Measurements from ENCODE around the gene IPO8. TPM values are rescaled to one million over a fixed set of nuclear protein-coding genes. Genes with fewer than 3 reads are reported as not detected.
"Not testable (repeated sequence)": the region's sequence is repeated elsewhere in the genome, so short reads cannot be mapped to it uniquely, and the experiment has no call there.

The IPO8 gene
- total RNA-seq, 2 experiments from 2014 or later, result 40.8 to 50.5 TPM

- DNase-seq (no peak), ATAC-seq (no peak)
- Mint-ChIP-seq H3K27ac (no peak overlapping the region), H3K9me3 (ENCODE audit: low read depth) (no peaks in the 10 kb centered on the region), H3K4me3 (no peak overlapping the region), H3K27me3 (no peaks in the 10 kb centered on the region), H3K36me3 (peaks cover 30% of the 10 kb centered on the region), H3K4me1 (peaks cover 21% of the 10 kb centered on the region)
- CTCF ChIA-PET, result no interaction called here
Measured at GRCh38 chr12:30652034-30652696, 43.5 kb downstream of the IPO8 start.

GRCh38 chr12:30646821-30647220, 48.8 kb downstream of the IPO8 start:
- Mint-ChIP-seq H3K27me3 (no peaks in the 10 kb centered on the region), H3K9me3 (ENCODE audit: low read depth) (no peaks in the 10 kb centered on the region), H3K4me1 (peaks cover 6% of the 10 kb centered on the region), H3K4me3 (no peak overlapping the region), H3K36me3 (peaks cover 30% of the 10 kb centered on the region), H3K27ac (no peak overlapping the region)
- ATAC-seq (no peak), DNase-seq (no peak)
- CTCF ChIA-PET, result no interaction called here

DNA sequence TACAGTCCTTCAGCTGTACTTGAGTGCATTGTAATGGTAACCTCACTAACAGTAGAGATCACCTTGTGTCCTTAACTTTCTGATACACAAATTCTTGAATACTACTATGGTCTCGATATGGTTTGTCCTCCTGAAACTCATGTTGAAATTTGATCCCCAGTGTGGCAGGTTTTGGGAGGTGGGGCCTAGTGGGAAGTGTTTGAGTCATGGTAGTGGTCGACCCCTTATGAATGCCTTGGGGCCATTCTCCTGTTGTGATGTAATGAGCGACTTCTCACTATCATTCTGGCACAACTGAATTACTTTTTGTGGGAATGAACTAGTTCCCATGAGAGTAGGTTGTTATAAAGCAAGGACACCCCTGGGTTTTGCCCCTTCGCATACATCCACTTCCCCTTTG, 52.3 kb downstream of the IPO8 start:
- H3K36me3 Mint-ChIP-seq, result peaks cover 34% of the 10 kb centered on the region
- CTCF ChIA-PET, result no interaction called here
- no peaks in the 10 kb centered on the region for H3K9me3 Mint-ChIP-seq (ENCODE audit: low read depth)
- no peaks in the 10 kb centered on the region for H3K27me3 Mint-ChIP-seq
- no peak overlapping the region for H3K27ac Mint-ChIP-seq
- ATAC-seq (no peak), DNase-seq (no peak)
- H3K4me3 Mint-ChIP-seq, result no peak overlapping the region
- H3K4me1 Mint-ChIP-seq, result no peaks in the 10 kb centered on the region

DNA sequence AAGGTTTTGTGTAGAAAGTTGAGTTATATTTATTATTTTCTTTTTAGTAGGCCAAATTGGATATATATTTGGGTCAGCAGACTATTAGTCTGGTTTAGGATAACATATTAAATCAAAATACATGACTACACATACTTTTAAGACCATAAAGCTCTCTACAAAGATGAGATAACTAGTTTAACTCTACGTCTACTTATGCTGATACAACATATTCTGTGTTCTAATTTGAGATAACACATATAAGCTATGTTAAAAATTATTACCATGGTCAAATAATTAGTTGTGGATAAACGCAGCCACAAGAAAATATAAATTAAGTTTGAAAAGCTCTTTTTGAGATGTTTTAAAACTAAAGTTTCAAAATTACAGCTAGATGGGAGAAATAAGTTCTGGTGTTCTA, 55.3 kb downstream of the IPO8 start:
- H3K27ac Mint-ChIP-seq, result no peak overlapping the region
- H3K36me3 Mint-ChIP-seq, result peaks cover 28% of the 10 kb centered on the region
- ATAC-seq, result no peak
- no peak overlapping the region for H3K4me3 Mint-ChIP-seq
- no peak for DNase-seq
- H3K9me3 Mint-ChIP-seq (ENCODE audit: low read depth), result no peaks in the 10 kb centered on the region
- H3K4me1 Mint-ChIP-seq, result no peaks in the 10 kb centered on the region
- CTCF ChIA-PET, result no interaction called here
- H3K27me3 Mint-ChIP-seq, result no peaks in the 10 kb centered on the region

GRCh38 chr12:30635385-30635784, 60.3 kb downstream of the IPO8 start:
- no peak for ATAC-seq
- Mint-ChIP-seq H3K9me3 (ENCODE audit: low read depth) (no peaks in the 10 kb centered on the region), H3K27me3 (no peaks in the 10 kb centered on the region), H3K27ac (no peak overlapping the region), H3K4me3 (no peak overlapping the region), H3K4me1 (no peaks in the 10 kb centered on the region), H3K36me3 (peaks cover 35% of the 10 kb centered on the region)
- CTCF ChIA-PET, result no interaction called here
- DNase-seq, result no peak

DNA sequence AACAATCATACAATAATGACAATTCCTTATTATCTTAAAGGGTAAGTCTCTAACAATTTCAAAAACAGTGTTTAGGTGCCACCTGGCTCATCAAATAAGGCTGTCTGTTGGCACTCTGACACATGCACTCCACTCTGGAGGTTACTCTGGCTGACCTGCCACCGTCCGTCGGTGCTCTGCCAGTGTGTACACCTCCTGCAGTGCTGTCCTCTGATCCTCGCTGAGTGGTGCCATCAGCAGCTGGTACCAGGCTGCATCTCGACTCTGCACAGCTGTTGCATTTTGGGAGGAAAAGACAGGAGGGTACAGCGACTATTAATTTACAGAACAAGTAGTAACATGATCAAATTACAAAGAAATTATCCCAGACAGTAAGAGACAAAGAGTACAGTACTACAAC, 63.9 kb downstream of the IPO8 start:
- Mint-ChIP-seq H3K4me3 (no peak overlapping the region), H3K36me3 (peaks cover 33% of the 10 kb centered on the region), H3K9me3 (ENCODE audit: low read depth) (no peaks in the 10 kb centered on the region), H3K4me1 (no peaks in the 10 kb centered on the region), H3K27ac (no peak overlapping the region), H3K27me3 (no peaks in the 10 kb centered on the region)
- ATAC-seq (no peak), DNase-seq (no peak)
- CTCF ChIA-PET, result no interaction called here

- H3K27ac Mint-ChIP-seq, result no peak overlapping the region
- no peaks in the 10 kb centered on the region for H3K27me3 Mint-ChIP-seq
- no peak overlapping the region for H3K4me3 Mint-ChIP-seq
- peaks cover 30% of the 10 kb centered on the region for H3K36me3 Mint-ChIP-seq
- DNase-seq (no peak), ATAC-seq (no peak)
- no peaks in the 10 kb centered on the region for H3K9me3 Mint-ChIP-seq (ENCODE audit: low read depth)
- H3K4me1 Mint-ChIP-seq, result no peaks in the 10 kb centered on the region
- CTCF ChIA-PET, result no interaction called here
Measured at GRCh38 chr12:30630979-30631285, 64.7 kb downstream of the IPO8 start.

GRCh38 chr12:30630076-30630978, 65.3 kb downstream of the IPO8 start:
- CTCF ChIA-PET, result no interaction called here
- Mint-ChIP-seq H3K27ac (no peak overlapping the region), H3K27me3 (no peaks in the 10 kb centered on the region), H3K4me3 (no peak overlapping the region), H3K36me3 (peaks cover 28% of the 10 kb centered on the region), H3K9me3 (ENCODE audit: low read depth) (no peaks in the 10 kb centered on the region), H3K4me1 (no peaks in the 10 kb centered on the region)
- ATAC-seq, result no peak
- DNase-seq, result no peak

- H3K27me3 Mint-ChIP-seq, result no peaks in the 10 kb centered on the region
- peaks cover 5% of the 10 kb centered on the region for H3K4me1 Mint-ChIP-seq
- H3K36me3 Mint-ChIP-seq, result peaks cover 14% of the 10 kb centered on the region
- no peak for DNase-seq
- no peak overlapping the region for H3K4me3 Mint-ChIP-seq
- CTCF ChIA-PET, result no interaction called here
- no peak overlapping the region for H3K27ac Mint-ChIP-seq
- ATAC-seq, result no peak
- H3K9me3 Mint-ChIP-seq (ENCODE audit: low read depth), result no peaks in the 10 kb centered on the region
Measured at GRCh38 chr12:30626847-30627246, 68.8 kb downstream of the IPO8 start.

- H3K4me3 Mint-ChIP-seq, result no peak overlapping the region
- peaks cover 1% of the 10 kb centered on the region for H3K36me3 Mint-ChIP-seq
- CTCF ChIA-PET, result no interaction called here
Measured at GRCh38 chr12:30624009-30624408, 71.7 kb downstream of the IPO8 start.

GRCh38 chr12:30622509-30622908, 73.2 kb downstream of the IPO8 start:
- ATAC-seq (peak; percentile 77), DNase-seq (no peak)
- H3K9me3 Mint-ChIP-seq (ENCODE audit: low read depth), result no peaks in the 10 kb centered on the region
- CTCF ChIA-PET, result no interaction called here
- H3K4me3 Mint-ChIP-seq, result no peak overlapping the region
- H3K4me1 Mint-ChIP-seq, result peaks cover 5% of the 10 kb centered on the region
- H3K36me3 Mint-ChIP-seq, result peaks cover 1% of the 10 kb centered on the region
- H3K27ac Mint-ChIP-seq, result no peak overlapping the region
- no peaks in the 10 kb centered on the region for H3K27me3 Mint-ChIP-seq

More at GRCh38 chr12:30624009-30624408, 71.7 kb downstream of the IPO8 start:
- Mint-ChIP-seq H3K9me3 (ENCODE audit: low read depth) (no peaks in the 10 kb centered on the region), H3K27me3 (no peaks in the 10 kb centered on the region), H3K4me1 (peaks cover 5% of the 10 kb centered on the region), H3K27ac (no peak overlapping the region)
- ATAC-seq (no peak), DNase-seq (no peak)

- H3K9me3 Mint-ChIP-seq (ENCODE audit: low read depth); H3K27me3 Mint-ChIP-seq; ATAC-seq; CTCF ChIA-PET; H3K4me1 Mint-ChIP-seq; H3K36me3 Mint-ChIP-seq; H3K27ac Mint-ChIP-seq; H3K4me3 Mint-ChIP-seq; DNase-seq: not testable (repeated sequence)
Measured at GRCh38 chr12:30621663-30622241, 73.9 kb downstream of the IPO8 start.

DNA sequence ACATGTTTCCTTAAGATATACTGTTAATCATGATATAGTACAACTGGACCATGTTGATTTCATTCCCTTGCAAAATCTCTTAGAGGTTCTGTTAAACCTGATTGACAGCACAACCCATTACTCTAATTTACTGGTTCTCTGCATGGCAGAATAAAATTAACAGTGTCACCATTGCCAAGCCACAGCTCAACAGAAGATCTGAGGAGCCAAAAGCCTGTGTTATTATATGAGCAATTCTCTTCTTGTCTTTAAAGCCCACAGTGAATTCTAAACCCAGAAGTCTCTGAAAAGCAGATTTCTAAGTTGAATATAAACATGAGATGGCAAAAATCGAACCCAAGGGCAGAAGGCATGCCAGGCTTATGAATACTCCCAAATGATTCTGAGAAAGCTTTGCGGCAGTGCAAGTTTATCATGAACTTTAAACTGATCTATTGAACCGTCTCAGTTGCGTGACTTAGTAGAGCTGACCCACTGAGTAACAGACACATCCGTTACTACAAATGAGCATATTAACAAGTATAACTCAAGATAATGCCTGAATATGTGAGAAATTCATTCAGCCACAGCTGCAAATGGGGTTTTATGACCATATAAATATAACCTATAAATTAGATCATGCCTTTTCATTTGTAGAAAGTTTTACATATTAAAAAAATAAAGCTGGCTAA, 78.2 kb downstream of the IPO8 start:
- H3K9me3 Mint-ChIP-seq (ENCODE audit: low read depth), result no peaks in the 10 kb centered on the region

DNA sequence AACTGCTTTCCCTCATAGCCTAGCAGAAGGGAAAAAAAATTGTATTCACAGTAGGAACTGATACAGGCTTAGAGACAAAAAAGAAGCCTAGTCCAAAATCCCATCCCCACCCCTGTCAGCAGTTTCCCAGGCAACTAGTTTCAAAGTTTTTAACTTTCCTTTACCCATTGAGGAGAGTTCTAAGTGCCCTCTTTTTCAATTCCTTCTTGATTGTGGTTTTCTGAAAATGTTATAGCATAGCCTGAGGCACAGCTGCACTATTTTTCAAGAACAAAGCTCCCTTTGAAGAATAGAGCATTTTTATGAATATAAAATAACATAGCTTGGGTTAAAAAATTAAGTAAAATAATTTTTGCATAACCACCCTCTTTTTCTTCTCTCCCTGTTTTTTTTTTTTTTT, 81.6 kb downstream of the IPO8 start:
- no peak for DNase-seq
- Mint-ChIP-seq H3K27ac (no peak overlapping the region), H3K4me3 (no peak overlapping the region), H3K4me1 (no peaks in the 10 kb centered on the region), H3K27me3 (peaks cover 8% of the 10 kb centered on the region), H3K9me3 (ENCODE audit: low read depth) (no peaks in the 10 kb centered on the region), H3K36me3 (no peaks in the 10 kb centered on the region)
- ATAC-seq, result no peak
- CTCF ChIA-PET, result no interaction called here

More for the DNA sequence above, 78.2 kb downstream of the IPO8 start:
- CTCF ChIA-PET, result no interaction called here
- peaks cover 8% of the 10 kb centered on the region for H3K27me3 Mint-ChIP-seq
- peaks cover 2% of the 10 kb centered on the region for H3K4me1 Mint-ChIP-seq
- H3K4me3 Mint-ChIP-seq, result no peak overlapping the region
- peaks cover 1% of the 10 kb centered on the region for H3K36me3 Mint-ChIP-seq
- ATAC-seq, result no peak
- no peak overlapping the region for H3K27ac Mint-ChIP-seq
- DNase-seq, result no peak

All from activated CD8-positive, alpha-beta memory T cell treated with anti-CD3 and anti-CD28 coated beads, Interleukin-2, amount 10 ng/mL, durations not matched to agents 7 days and 5 days (primary cell).